8988T (cell line): ENCODE data around the gene LIN7A.

ENCODE experiments used
- DNase-seq: peaks from one replicate; pipeline ENCODE4 v3.0.0; 2011

Gene LIN7A, protein sequence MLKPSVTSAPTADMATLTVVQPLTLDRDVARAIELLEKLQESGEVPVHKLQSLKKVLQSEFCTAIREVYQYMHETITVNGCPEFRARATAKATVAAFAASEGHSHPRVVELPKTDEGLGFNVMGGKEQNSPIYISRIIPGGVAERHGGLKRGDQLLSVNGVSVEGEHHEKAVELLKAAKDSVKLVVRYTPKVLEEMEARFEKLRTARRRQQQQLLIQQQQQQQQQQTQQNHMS

GRCh38 chr12:80937391-80938238 is at the start of gene LIN7A:
Gene LIN7A, minus strand, starts transcription at chr12:80937934. Its CDS starts 212 bp downstream, at chr12:80937722.
- DNase-seq = no peak

GRCh38 chr12:80986224-80986623 is 48.5 kb upstream of the LIN7A start:
- no peak for DNase-seq

DNA sequence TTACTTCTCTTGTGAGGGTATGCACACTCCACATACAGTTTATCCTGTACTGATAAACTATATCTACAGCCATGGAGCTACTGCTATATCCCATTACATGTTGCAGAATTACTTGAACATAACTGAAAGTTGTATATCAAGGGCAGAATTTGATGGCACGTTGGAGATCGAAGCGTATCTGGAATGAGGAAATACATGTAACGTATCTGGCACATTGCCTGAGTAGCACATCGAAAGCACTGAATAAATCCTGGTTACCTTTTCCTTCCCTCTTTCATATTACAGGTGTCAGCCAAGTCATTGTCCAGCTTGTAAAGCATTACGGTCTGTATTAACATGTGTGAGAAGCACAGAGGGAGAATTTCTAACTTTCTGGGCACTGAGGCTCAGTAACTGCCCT is 42.1 kb upstream of the LIN7A start:
- DNase-seq = no peak

DNA sequence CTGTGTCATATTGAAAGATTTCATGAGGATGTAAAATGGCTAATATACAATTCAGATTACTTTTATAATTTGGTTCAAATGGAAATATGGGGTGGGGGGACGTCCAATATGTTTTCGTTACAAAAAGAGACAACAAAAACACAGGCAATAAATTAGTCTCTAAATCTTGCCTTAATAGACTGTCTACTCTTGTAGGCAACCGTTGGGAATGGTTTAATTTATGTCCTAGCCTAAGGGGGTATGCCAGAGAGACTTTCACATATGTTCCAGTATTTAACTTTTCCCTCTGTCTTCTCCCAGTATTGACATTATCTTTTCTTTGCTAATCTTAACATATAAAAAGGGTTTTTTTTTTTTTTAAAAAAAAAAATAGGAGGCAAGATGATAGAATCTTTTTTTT is 41.5 kb upstream of the LIN7A start:
- DNase-seq = no peak

- DNase-seq = no peak
Observed at GRCh38 chr12:80977346-80977745, 39.6 kb upstream of the LIN7A start.

- DNase-seq = no peak
Observed at GRCh38 chr12:80968326-80968725, 30.6 kb upstream of the LIN7A start.

- DNase-seq = no peak
Observed at GRCh38 chr12:80967565-80967964, 29.8 kb upstream of the LIN7A start.

DNA sequence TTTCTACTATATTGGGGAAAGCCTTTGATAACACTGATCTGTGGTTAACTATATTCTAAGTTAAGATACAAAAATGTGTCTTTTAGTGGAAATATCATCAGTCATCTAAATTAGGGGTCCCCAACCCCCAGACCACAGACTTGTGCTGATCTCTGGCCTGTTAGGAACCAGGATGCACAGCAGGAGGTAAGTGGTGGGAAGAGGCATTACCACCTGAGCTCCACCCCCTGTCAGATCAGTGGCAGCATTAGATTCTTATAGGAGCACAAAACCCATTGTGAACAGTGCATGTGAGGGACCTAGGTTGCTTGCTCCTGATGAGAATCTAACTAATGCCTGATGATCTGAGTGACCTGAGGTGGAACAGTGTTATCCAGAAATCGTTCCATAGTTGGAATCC is 28.3 kb upstream of the LIN7A start:
- no peak for DNase-seq

GRCh38 chr12:80958162-80958561 is 20.4 kb upstream of the LIN7A start:
- DNase-seq = no peak

DNA sequence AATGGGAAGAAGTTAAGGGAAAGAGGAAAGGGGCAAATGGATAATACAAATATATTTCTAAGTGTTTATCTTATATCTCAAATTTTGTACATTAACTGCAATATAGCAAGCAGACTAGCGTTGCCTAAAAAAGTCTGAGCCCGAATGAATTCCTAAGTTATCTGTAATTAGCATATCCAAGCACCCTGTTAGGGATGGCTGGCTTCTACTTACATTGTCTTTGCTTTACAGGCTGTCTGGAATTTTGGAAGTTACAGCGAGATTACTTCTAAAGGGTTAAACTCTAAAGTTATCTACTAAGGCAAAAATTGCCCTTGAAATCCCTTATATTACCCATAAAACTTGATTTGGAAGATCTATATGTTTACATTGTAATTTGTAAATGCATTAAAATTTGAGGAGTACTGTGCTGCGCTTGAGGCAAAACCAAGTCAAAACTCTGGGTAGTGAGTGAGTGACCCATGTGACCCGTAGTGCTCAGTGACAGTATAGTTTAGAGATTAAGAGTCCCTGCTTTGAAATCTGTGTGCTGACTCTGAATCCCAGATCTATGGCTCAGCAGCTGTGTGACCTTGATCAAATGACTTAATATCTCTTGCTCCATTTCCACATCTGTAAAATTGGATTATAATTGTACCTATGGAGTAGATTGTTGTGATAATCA is 17.3 kb upstream of the LIN7A start:
- no peak for DNase-seq

GRCh38 chr12:80952443-80952842 is 14.7 kb upstream of the LIN7A start:
- no peak for DNase-seq

GRCh38 chr12:80946591-80946990 is 8.9 kb upstream of the LIN7A start:
- no peak for DNase-seq

DNA sequence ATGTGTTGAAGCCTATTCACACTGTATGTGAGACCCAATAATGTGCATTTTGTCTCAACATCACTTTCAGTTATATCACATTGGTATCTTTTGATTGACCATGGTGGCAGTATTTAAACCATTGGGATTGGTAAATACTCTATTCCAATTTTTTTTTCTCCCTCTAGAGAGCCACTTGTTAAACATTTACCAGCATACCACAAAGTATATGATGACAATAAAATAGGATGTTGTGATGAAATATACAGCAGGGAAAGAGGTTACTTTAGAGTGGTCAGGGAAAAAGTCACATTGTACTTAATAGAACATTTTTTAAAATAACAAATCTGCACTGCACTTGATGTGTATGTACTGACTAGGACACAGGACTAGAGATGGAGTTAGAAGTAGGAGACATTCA is 5.6 kb upstream of the LIN7A start:
- DNase-seq = no peak

DNA sequence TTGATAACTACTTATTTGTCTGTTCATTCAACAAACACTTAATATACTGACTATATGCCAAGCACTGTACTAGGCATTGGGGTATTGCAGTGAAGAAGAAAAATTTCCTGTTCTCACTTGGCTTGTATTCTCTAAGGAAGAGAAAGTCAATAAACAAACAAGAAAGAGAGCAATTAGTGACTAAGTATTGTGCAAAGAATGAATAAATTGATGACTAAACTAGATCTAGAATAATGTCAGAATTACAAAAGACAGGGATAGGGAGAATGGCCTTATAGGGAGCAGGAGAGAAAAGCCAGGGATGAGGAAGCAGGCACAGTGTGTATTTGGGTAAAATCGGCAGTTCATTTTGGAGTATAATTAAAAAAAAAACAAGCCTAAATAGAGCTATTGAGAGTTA is 4.2 kb upstream of the LIN7A start:
- DNase-seq = no peak

DNA sequence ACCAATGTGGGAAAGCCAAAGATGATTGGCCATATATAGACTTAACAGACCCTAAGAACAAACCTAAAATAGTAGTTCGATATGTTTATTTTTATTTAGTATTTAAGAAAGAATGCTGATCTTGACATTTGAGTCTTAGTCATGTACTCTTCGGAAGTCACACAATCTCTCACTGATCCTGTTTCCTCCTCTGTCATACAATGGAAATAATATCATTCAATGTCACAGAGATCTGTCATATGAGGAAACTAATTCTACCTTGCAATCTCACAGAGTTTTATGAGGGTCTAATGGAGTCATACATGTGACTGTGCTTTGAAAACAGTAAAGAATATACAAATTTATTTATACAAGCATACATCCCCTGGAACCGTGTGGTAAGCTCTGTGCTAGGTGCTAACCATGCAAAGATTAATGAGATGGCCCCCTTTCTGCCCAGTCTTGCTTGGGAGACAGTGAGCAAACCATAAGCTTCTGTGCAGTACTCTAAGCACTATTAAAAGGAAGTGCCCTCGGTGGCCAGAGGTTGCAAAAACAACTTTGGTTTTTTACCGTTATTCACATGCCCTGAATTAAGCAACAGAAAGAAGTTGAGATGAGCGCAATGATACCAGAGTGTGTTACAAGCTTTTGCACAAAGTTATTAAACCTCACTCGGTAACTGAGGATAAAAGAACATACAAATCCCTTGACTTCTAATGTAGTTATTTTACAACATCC is 1.7 kb upstream of the LIN7A start:
- DNase-seq = no peak

DNA sequence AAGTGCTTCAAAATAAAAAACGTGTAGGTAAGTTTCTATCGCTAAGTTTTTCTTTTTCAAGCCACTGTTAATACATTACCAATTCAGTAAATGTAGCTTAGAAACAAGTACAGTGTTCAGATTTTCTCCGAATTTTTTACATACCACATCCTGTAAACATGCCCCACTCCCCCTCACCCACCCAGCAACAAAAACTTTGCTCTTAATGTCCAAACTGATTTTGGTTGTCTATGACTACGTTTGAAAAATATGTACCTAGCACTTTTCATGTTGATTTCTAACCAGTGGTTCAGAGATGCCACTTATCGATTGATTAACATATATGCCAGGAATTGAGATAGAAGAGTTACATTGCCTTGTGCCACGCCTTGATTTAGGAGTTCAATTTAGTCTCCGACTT is 663 bp upstream of the LIN7A start:
- DNase-seq = no peak

GRCh38 chr12:80936642-80937390 is 918 bp downstream of the LIN7A start:
- peak; percentile 27 for DNase-seq

- DNase-seq = no peak
Observed at GRCh38 chr12:80936353-80936641, 1.4 kb downstream of the LIN7A start.

DNA sequence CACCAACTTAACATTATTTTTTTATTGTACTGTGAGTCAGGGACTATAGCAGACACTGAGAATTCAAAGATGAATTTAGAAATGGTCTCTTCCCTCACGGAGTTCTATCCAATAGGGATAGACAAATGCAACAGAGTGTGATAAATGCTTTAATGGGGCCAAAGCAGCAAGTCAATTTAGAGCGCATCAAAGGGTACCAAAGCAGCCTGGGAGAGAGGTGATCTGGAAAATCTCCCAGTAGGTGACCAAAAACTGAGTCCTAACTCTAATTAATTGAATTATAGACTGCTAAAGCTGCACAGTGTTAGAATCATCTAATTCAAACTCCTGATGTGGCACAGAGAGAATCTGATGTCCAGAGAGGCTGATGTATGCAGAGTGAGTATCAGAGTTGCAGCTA is 2.6 kb downstream of the LIN7A start:
- DNase-seq = no peak

DNA sequence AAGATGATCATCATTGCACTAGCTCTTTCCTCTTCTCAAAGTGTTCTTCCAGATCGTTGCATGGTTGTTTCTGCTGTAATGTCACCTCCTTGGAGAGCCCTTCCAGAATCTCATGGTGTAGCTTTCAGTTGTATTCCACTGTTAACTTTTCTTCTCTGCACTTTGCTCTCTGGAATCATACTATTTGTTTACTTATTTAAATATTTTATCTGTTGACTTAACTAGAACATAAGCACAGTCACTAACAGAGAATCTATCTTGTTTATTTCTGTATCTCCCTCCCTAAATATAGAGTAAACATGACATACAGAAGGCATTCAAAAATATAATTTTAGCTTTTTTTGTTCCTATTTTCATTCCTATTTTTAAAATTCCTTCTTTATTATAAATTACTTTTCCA is 11.8 kb downstream of the LIN7A start:
- no peak for DNase-seq

- no peak for DNase-seq
Observed at GRCh38 chr12:80925237-80925636, 12.5 kb downstream of the LIN7A start.

DNA sequence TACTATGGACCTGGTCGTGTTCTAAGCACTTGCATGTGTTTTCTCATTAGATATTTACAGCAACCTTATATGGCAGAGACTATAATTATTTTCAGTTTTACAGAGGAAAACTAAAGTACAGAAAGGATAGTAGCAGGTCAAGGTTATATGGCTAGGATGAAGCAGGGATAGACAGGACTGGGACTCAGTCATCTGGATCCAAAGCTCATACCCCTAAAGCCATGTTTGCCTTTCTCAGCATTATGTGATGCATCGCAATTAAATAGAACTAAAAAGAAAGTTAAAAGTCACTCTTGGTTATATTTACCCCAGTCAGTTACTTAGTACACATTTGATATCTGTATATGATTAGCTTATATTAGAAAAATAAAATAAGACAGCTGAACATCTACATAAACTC is 13.3 kb downstream of the LIN7A start:
- no peak for DNase-seq

- DNase-seq = no peak
Observed at GRCh38 chr12:80920006-80920405, 17.7 kb downstream of the LIN7A start.
